GM12873 (cell line): Measurements from ENCODE around the gene SH3PXD2A.

Source experiments
- CTCF ChIP-seq: IDR thresholded peaks from 2 replicates; pipeline ENCODE4 v1.5.1; 2012; ENCODE audit warnings: low read depth, mild to moderate bottlenecking, moderate library complexity, low read length, control low read depth; ENCODE audit not compliant: insufficient read depth; ENCODE audit errors: missing control alignments

The SH3PXD2A gene

GRCh38 chr10:103552856-103553742 is 302.3 kb downstream of the SH3PXD2A start:
- no peak for TF ChIP-seq CTCF

GRCh38 chr10:103551619-103552602 is 303.5 kb downstream of the SH3PXD2A start:
- no peak for TF ChIP-seq CTCF

- no peak for TF ChIP-seq CTCF
These were observed 305.1 kb downstream of the SH3PXD2A start for GRCh38 chr10:103550229-103550628.

GRCh38 chr10:103549349-103549685 is 306.1 kb downstream of the SH3PXD2A start:
- no peak for TF ChIP-seq CTCF

GRCh38 chr10:103548581-103549348 is 306.6 kb downstream of the SH3PXD2A start:
- no peak for TF ChIP-seq CTCF

GRCh38 chr10:103548006-103548405 is 307.4 kb downstream of the SH3PXD2A start:
- no peak for TF ChIP-seq CTCF
